Fibroblast of the aortic adventitia (primary cell): ENCODE data around the gene DAP. TPM values are rescaled to one million over a fixed set of nuclear protein-coding genes. Genes with fewer than 3 reads are reported as not detected.
"Not testable (repeated sequence)": the region's sequence is repeated elsewhere in the genome, so short reads cannot be mapped to it uniquely, and the experiment has no call there.

Source experiments
- DNase-seq: peaks from one replicate; pipeline ENCODE4 v3.0.0-alpha.2; 2010; ENCODE audit warnings: low read depth
- H3K4me3 ChIP-seq: 2 replicates; pipeline ENCODE4 v1.5.1; 2011; ENCODE audit warnings: low read depth, mild to moderate bottlenecking, control low read depth, low read length, moderate library complexity
- CTCF ChIP-seq: IDR thresholded peaks from 2 replicates; pipeline ENCODE4 v1.5.1; 2011; ENCODE audit warnings: mild to moderate bottlenecking, low read length, control low read depth, inconsistent platforms; ENCODE audit not compliant: insufficient read depth
- total RNA-seq: library from RNA; depleted of rRNA; stranded (reverse); fragments of >200 nt; gene quantifications from 2 replicates; pipeline ENCODE4 v1.2.3, GENCODE V29; 2012; ENCODE audit warnings: low replicate concordance

DAP gene
- total RNA-seq, 1 donor, result 49.3 TPM

- TF ChIP-seq CTCF, result no peak
- H3K4me3 ChIP-seq, result no peak overlapping the region
- no peak for DNase-seq
Measured at GRCh38 chr5:10647640-10648039, 113.4 kb downstream of the DAP start.

- no peak for TF ChIP-seq CTCF
- no peak for DNase-seq
- no peak overlapping the region for H3K4me3 ChIP-seq
Measured at GRCh38 chr5:10645671-10646070, 115.4 kb downstream of the DAP start.

DNA sequence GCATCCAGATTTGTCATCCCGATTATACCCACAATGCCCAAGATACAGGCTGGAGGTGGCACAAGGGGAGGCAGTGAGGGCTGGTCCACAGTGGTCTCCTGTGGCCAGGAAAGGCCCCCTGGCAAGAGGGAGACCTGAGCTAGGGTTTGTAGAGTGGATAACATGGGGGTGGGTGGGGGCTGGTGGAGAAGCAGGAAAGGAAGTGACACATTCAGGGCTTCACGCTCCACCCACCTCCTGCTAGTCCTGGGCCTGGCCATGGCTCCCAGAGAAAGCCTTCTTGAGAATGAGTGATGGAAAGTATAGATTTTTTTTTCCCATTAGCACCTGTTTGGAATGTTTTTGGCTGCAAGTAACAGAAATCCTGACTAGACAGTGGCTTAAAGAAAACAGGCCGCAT lies 115.9 kb downstream of the DAP start:
- H3K4me3 ChIP-seq, result no peak overlapping the region
- no peak for TF ChIP-seq CTCF
- DNase-seq, result no peak

DNA sequence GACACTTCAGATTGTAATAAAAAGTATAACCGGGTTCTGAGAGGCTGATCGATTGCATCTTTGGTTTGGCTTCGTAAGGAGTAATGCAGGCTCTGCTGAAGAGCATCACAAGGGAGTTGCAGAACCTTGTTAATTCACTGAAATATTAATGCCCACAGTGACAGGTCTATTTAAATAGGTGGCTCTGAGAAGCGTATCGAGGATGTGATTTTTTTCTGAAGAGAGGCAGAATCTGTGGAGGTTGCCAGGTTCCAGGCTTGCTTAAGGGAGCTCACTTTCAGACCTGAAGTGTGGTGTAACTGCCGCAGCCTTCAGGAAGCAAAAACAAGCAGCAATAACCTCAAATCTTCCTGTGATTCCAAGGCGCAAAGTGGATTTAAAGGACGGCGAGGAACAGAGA lies 116.8 kb downstream of the DAP start:
- TF ChIP-seq CTCF, result no peak
- no peak for DNase-seq
- H3K4me3 ChIP-seq, result no peak overlapping the region

DNA sequence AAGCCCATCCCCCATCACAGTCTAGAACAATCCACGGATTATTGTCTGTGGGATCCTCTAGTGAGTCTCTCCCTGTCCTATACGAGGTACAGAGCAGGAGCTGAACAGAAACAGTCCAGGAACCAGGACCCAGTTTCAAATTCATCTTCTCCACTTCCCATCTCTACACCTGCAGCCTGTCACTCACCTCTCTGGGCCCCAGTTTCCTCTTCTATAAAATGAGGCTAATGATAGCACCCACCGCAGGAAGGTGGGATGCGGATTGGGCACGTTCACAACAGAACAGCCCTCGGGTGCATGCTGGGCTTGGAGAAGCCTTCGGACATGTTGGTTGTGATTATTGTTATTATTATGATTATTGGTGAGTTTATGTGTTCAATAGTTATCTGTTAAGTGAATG lies 118.7 kb downstream of the DAP start:
- TF ChIP-seq CTCF, result no peak
- no peak for DNase-seq
- H3K4me3 ChIP-seq, result no peak overlapping the region

- DNase-seq, result no peak
- no peak overlapping the region for H3K4me3 ChIP-seq
- TF ChIP-seq CTCF, result no peak
Measured at GRCh38 chr5:10639846-10640368, 121.1 kb downstream of the DAP start.

DNA sequence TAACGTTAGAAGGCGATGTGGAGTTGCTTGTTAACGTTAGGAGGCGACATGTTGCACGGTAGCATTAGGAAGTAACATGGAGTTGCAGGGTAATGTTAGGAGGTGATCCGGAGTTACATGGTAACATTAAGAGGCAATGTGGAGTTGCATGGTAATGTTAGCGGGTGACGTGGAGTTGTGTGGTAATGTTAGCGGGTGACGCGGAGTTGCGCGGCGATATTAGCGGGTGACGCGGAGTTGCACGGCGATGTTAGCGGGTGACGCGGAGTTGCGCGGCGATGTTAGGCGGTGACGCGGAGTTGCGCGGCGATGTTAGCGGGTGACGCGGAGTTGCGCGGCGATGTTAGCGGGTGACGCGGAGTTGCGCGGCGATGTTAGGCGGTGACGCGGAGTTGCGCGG lies 122.3 kb downstream of the DAP start:
- DNase-seq, result not testable (repeated sequence)

More for the DNA sequence above, 122.3 kb downstream of the DAP start:
- H3K4me3 ChIP-seq, result not testable (repeated sequence)
